ENCODE data around the gene TAAR5.

DNA sequence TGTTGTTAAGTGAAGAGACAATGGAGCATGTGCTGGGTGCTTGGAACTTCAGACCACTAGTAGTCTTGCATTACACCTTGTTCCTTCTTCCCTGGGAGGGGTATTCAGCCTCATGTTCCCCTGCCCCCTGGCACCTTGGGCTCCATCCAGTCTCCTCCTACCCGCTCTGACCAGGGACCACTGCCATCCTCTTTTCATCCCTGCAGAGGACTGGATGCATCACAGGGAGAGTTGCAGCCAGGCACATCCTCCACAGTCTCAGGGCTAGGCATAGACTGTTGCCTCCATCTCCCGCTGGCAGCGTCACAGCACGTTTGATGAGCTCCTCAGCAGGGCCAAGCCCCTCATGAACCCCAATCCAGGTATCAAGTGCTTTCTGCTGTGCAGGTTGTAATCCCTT lies 38.3 kb downstream of the TAAR5 start:
- TF ChIP-seq POLR2A (IDR thresholded peaks at IDR 0.05) (no peak), POLR2AphosphoS5 (IDR thresholded peaks at IDR 0.05) (no peak), CTCF (IDR thresholded peaks at IDR 0.05) (no peak)
